Measurements from ENCODE around the gene STK39. TPM values are rescaled to one million over a fixed set of nuclear protein-coding genes. Genes with fewer than 3 reads are reported as not detected.

The STK39 gene
- polyA plus RNA-seq, 1 experiment: 25.2 TPM

DNA sequence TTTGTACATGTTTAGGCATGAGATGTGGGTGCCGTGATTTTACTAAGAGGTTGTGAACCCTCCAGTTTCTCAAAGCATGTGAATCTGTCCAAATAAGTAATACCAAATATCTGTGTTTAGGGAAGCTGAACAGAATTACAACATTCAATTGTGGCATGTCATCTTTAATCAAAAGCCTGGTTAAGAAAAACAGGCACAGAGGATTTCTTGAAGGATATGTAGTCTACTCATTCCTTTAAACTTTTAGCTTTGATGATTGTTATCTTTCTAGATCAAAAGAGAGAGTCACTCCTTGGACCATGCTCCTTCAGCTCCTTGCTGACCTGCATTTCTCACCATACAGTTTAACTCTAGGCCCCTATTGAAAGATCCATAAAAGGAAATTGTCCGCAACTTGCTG, 296.8 kb downstream of the STK39 start:
- Histone ChIP-seq H3K4me3 (ENCODE audit: low read depth, low read length) (no peak overlapping the region), H3K27ac (ENCODE audit: low read depth, low read length) (no peak overlapping the region), H3K9me3 (ENCODE audit: control insufficient read depth, insufficient read depth, low read length) (no peaks in the 10 kb centered on the region), H3K27me3 (ENCODE audit: control insufficient read depth, insufficient read depth, low read length) (no peaks in the 10 kb centered on the region)
- CTCF ChIA-PET: interaction anchor here (3.2 kb wide), 1 partner anchor 169 kb away, joined by 31 read pairs; no protein-coding TSS in a partner anchor
- no peak for DNase-seq (ENCODE audit: low read depth, low spot score)
- POLR2A ChIA-PET: no interaction called here
- no peak for TF ChIP-seq CTCF (IDR thresholded peaks at IDR 0.05; ENCODE audit: low read depth, low read length)

GRCh38 chr2:167946441-167946841, 301.0 kb downstream of the STK39 start:
- Histone ChIP-seq H3K4me3 (ENCODE audit: low read depth, low read length) (no peak overlapping the region), H3K27me3 (ENCODE audit: control insufficient read depth, insufficient read depth, low read length) (no peaks in the 10 kb centered on the region), H3K9me3 (ENCODE audit: control insufficient read depth, insufficient read depth, low read length) (no peaks in the 10 kb centered on the region), H3K27ac (ENCODE audit: low read depth, low read length) (no peak overlapping the region)
- no peak for TF ChIP-seq CTCF (IDR thresholded peaks at IDR 0.05; ENCODE audit: low read depth, low read length)
- no peak for DNase-seq (ENCODE audit: low read depth, low spot score)
- ChIA-PET POLR2A (interaction anchor here (0.7 kb wide), 1 partner anchor 9 kb away, joined by 3 read pairs; no protein-coding TSS in a partner anchor), CTCF (interaction anchor here (0.7 to 2.5 kb wide), 2 partner anchors 19 to 172 kb away, joined by 3 to 18 read pairs; no protein-coding TSS in a partner anchor)

- POLR2A ChIA-PET: interaction anchor here (0.7 kb wide), 1 partner anchor 10 kb away, joined by 3 read pairs; no protein-coding TSS in a partner anchor
- no peaks in the 10 kb centered on the region for H3K9me3 ChIP-seq (ENCODE audit: control insufficient read depth, insufficient read depth, low read length)
- DNase-seq (ENCODE audit: low read depth, low spot score): no peak
- H3K27me3 ChIP-seq (ENCODE audit: control insufficient read depth, insufficient read depth, low read length): no peaks in the 10 kb centered on the region
- H3K27ac ChIP-seq (ENCODE audit: low read depth, low read length): no peak overlapping the region
- H3K4me3 ChIP-seq (ENCODE audit: low read depth, low read length): no peak overlapping the region
- CTCF ChIA-PET: interaction anchor here (0.7 to 2.5 kb wide), 2 partner anchors 20 to 173 kb away, joined by 3 to 18 read pairs; no protein-coding TSS in a partner anchor
- no peak for TF ChIP-seq CTCF (IDR thresholded peaks at IDR 0.05; ENCODE audit: low read depth, low read length)
Observed at GRCh38 chr2:167945660-167946368, 301.6 kb downstream of the STK39 start.

GRCh38 chr2:167944825-167945659, 302.4 kb downstream of the STK39 start:
- no peak for TF ChIP-seq CTCF (IDR thresholded peaks at IDR 0.05; ENCODE audit: low read depth, low read length)
- ChIA-PET CTCF (interaction anchor here (2.5 kb wide), 1 partner anchor 174 kb away, joined by 18 read pairs; no protein-coding TSS in a partner anchor), POLR2A (no interaction called here)
- no peak for DNase-seq (ENCODE audit: low read depth, low spot score)
- no peak overlapping the region for H3K4me3 ChIP-seq (ENCODE audit: low read depth, low read length)
- no peaks in the 10 kb centered on the region for H3K27me3 ChIP-seq (ENCODE audit: control insufficient read depth, insufficient read depth, low read length)
- H3K9me3 ChIP-seq (ENCODE audit: control insufficient read depth, insufficient read depth, low read length): no peaks in the 10 kb centered on the region
- no peak overlapping the region for H3K27ac ChIP-seq (ENCODE audit: low read depth, low read length)

Data from AG04450 (cell line).